Rectal smooth muscle tissue (tissue), 1 donor: ENCODE measurements around the gene STXBP6.

ENCODE experiments used
- H3K27ac ChIP-seq: one replicate; pipeline ENCODE4 v1.7.0; 2013; ENCODE audit warnings: low read depth, low read length, inconsistent platforms
- H3K27me3 ChIP-seq: one replicate; pipeline ENCODE4 v1.7.0; 2013; ENCODE audit warnings: low read length; ENCODE audit not compliant: control insufficient read depth, insufficient read depth
- H3K36me3 ChIP-seq: one replicate; pipeline ENCODE4 v1.7.0; 2013; ENCODE audit warnings: low read length; ENCODE audit not compliant: control insufficient read depth, insufficient read depth
- H3K4me1 ChIP-seq: one replicate; pipeline ENCODE4 v1.7.0; 2013; ENCODE audit warnings: low read length; ENCODE audit not compliant: control insufficient read depth, insufficient read depth
- H3K4me3 ChIP-seq: one replicate; pipeline ENCODE4 v1.7.0; 2013; ENCODE audit warnings: low read length
- H3K9ac ChIP-seq: one replicate; pipeline ENCODE4 v1.7.0; 2013; ENCODE audit warnings: low read length

STXBP6 gene

DNA sequence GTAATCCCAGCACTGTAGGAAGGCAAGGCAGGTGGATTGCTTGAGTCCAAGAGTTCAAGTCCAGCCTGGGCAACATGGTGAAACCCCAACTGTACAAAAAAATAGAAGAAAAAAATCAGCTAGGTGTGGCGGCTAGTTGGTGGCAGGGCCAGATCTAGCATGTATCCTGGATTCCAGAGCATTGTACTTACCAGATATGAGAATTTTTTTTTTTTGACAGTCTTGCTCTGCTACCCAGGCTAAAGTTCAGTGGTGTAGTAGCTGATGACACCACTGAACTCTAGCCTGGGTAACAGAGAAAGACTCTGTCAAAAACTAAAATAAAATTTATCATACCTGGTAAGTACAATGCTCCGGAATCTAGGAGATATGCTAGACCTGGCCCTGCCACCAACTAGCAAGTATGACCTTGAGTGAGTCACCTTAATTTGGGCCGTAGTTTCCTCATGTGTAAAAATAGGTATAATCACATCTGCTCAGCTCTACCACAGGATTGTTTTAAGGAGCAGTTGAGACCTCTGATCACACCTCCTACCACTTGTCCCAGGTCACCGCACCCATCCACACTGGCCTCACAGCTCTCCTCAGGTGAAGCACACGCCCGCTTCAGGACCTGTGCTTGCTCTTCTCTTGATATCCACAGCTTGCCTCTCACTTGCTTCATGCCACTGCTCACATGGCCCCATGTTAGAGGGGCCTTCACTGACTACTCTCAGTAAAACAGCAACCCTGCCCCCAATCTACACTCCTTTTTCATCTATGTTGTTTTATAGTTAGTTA, 140.2 kb downstream of the STXBP6 start:
- Histone ChIP-seq H3K36me3 (no peaks in the 10 kb centered on the region), H3K27ac (no peak overlapping the region), H3K4me1 (no peaks in the 10 kb centered on the region), H3K9ac (no peak overlapping the region), H3K4me3 (no peak overlapping the region), H3K27me3 (no peaks in the 10 kb centered on the region)

DNA sequence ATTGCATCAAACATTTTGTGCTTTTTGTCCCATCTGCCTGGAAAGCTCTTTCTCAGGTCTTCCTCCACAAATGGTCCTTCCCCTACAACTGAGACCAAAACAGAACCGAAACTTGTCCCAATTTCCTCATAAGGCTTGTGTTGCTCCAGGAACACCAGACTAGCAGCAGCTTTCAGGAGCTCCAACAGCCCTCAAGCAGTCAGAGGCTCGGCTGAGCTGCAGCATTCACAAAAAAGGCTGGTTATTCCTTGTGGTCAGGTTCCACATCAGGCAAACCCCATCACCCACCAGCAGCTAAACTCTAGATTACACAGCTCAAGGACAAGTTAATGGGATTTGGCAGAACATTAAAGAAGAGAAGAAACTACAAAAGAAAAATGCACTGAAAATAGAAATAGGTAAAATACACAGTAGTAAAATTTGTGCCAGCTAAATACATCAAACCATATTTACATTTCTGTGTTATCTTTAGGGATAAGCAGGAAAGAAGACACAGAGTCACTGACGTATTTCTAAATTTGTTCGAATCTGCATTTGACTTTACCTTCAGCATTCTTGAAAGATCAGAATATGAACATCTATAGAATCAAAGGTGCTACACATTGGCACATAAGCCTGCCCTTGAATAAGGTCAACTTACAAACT, 141.2 kb downstream of the STXBP6 start:
- H3K4me1 ChIP-seq: no peaks in the 10 kb centered on the region
- no peaks in the 10 kb centered on the region for H3K36me3 ChIP-seq
- no peaks in the 10 kb centered on the region for H3K27me3 ChIP-seq
- H3K4me3 ChIP-seq: no peak overlapping the region
- H3K27ac ChIP-seq: no peak overlapping the region
- H3K9ac ChIP-seq: no peak overlapping the region

DNA sequence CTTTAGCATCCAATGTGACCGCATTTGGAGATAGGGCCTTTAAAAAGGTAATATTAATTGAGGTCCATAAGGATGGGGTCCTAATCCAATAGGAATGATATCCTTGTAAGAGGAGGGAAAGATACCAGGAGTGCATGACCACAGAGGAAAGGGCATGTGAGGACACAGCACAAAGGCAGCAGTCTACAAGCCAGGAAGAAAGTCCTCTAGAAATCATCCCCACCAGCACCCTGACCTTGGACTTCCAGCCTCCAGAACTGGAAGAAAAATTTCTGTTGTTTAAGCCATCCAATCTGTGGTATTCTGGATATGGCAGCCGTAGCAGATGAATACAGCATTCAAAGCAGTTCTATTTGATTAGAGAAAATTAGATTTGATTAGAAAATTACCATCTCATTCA, 145.4 kb downstream of the STXBP6 start:
- Histone ChIP-seq H3K36me3 (no peaks in the 10 kb centered on the region), H3K27me3 (no peaks in the 10 kb centered on the region)

DNA sequence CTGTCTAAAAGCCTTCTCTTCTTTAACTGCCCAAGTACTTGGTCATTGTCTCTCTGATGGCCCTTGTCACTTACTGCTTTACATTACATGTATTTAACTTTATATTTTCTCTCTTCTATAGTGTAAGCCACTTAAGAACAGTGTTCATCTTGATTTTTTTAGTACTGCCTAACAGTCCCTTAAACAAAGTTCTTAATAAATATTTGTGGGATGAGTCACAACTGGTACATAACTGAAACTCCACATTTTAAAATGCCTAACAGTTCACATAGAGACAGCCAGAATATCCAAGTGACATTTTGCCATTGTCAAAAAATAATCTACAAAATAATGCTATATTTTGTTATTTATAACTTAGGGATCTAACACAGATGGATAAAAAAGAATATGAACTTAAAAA, 146.6 kb downstream of the STXBP6 start:
- no peak overlapping the region for H3K9ac ChIP-seq
- no peaks in the 10 kb centered on the region for H3K27me3 ChIP-seq
- H3K36me3 ChIP-seq: no peaks in the 10 kb centered on the region

More for the DNA sequence above, 145.4 kb downstream of the STXBP6 start:
- Histone ChIP-seq H3K9ac (no peak overlapping the region), H3K4me3 (no peak overlapping the region), H3K27ac (no peak overlapping the region), H3K4me1 (no peaks in the 10 kb centered on the region)

DNA sequence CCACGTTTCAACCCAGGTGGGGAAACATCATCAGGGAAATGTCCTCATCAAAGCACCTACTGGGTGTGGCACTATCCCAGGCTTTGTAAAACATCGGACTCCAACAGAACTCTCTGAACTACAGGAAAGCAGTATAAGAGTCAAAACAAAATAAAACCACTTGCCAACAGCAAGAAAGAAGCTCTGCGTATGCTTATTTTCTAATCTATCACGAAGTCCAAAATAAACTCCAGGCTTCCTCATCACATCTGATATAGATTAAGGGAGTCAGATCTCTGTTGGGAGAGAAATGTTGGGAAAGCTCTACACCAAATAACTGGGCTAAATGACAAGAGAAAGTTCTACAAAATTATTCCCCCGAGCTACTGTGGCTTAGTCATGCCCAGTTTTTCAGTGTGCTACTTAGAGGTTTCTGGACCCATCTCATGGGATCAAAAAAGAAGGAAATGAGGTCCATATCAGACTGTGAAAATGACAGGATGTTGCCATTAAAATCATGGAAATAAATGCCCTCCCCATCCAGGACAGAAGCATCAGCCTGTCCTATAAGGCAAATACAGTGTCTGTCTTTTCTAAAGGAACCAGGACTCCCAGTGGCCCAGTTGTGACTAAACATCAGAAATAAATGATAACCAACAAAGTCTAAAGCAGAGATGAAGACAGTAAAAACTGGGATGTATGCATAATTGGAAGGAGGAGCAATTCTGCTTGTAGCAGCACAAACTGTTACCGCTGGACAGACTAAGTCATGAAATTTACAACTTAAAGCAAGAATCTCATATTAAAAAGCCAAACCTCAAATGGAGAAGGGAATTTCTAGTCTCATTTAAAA, 149.5 kb downstream of the STXBP6 start:
- no peak overlapping the region for H3K27ac ChIP-seq
- no peaks in the 10 kb centered on the region for H3K27me3 ChIP-seq
- no peaks in the 10 kb centered on the region for H3K4me1 ChIP-seq
- H3K36me3 ChIP-seq: no peaks in the 10 kb centered on the region
- no peak overlapping the region for H3K9ac ChIP-seq
- H3K4me3 ChIP-seq: no peak overlapping the region

More for the DNA sequence above, 146.6 kb downstream of the STXBP6 start:
- Histone ChIP-seq H3K4me1 (no peaks in the 10 kb centered on the region), H3K27ac (no peak overlapping the region), H3K4me3 (no peak overlapping the region)

DNA sequence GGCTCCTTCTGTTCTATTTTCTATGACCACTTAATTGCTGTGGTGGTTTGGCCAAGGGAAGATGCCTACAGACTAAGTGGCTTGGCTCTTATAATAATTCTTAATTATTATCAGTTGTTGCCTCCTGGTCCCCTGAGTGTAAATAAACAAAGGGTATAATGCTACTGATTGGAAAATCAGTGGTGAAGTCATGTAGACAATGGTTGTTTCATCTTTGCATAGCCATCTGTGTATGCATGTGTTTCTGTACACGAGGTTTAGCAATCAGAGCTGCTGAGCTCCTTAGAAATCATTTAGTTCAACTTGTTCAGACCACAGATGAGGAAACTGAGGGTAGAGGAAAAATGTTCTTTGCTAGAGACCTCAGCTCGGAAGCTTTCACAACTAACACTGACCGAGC, 152.2 kb downstream of the STXBP6 start:
- Histone ChIP-seq H3K27ac (no peak overlapping the region), H3K4me1 (no peaks in the 10 kb centered on the region), H3K9ac (no peak overlapping the region), H3K36me3 (no peaks in the 10 kb centered on the region), H3K27me3 (no peaks in the 10 kb centered on the region), H3K4me3 (no peak overlapping the region)

DNA sequence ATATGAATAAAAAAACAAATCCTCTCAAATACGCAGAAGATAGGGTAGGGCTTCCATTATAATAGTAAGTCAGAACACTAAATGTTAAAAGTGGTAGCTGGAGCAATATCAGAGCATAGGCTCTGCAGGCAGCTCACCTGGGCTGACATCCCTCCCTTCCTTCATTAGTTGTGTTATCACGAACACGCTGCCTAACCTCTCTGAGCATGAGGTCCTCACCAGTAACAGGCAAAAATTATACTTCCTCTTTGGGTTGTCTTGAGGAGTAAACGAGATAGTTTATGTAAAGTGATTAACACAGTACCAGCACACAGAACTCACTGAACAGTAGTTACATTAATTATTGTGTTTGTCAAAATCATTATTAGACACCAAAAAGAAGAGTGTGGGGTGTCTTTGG, 154.3 kb downstream of the STXBP6 start:
- Histone ChIP-seq H3K27ac (no peak overlapping the region), H3K9ac (no peak overlapping the region), H3K27me3 (no peaks in the 10 kb centered on the region), H3K4me1 (no peaks in the 10 kb centered on the region), H3K4me3 (no peak overlapping the region), H3K36me3 (no peaks in the 10 kb centered on the region)

DNA sequence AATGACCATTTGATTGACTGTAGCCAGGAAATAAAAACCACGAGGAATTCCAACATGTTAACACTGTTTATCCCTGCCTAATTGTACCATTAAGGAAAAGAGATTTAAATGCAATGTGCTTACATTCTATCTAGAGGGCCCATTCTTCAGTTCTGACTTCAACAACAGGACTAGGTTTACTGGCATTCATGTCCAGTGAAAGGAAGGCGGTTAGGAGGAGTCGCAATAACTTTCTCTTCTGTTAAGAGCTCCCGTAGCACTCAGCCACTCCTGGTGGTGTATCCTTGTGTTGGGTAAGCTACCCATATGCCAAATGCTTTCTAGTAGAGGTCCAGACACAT, 154.7 kb downstream of the STXBP6 start:
- H3K27ac ChIP-seq: no peak overlapping the region
- H3K4me3 ChIP-seq: no peak overlapping the region
- no peak overlapping the region for H3K9ac ChIP-seq
- no peaks in the 10 kb centered on the region for H3K27me3 ChIP-seq
- H3K4me1 ChIP-seq: no peaks in the 10 kb centered on the region
- no peaks in the 10 kb centered on the region for H3K36me3 ChIP-seq

DNA sequence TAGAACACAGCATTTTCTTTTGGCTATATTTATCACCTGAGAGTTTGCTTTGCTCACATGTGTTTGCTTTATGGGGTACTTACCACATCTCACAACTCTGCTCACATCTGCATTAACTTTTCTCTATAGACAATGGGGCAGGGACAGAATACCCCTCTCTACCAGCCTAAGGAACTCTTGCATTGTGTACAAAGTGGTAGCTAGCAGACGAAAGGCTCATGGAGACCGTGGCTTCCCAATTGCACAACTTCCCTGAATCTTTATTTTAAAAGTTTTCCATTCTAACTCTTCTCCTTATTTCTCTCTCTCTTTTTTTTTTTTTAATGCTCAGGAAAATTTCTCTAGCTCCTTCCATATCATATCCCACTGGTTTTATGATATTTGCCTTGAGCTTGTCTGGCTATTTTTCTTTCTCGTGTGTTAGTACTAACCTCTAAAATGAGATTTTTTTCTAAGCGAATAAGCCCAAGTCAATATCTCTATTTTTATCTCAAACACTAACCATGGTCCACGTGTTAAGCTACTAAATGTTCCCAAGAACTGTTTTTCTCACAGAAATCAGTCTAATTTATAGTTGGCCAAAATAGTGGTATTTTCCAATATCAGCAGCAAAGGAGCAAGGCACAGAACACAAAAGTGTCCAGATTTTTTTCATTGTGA, 155.2 kb downstream of the STXBP6 start:
- Histone ChIP-seq H3K27ac (no peak overlapping the region), H3K9ac (no peak overlapping the region), H3K4me3 (no peak overlapping the region)

DNA sequence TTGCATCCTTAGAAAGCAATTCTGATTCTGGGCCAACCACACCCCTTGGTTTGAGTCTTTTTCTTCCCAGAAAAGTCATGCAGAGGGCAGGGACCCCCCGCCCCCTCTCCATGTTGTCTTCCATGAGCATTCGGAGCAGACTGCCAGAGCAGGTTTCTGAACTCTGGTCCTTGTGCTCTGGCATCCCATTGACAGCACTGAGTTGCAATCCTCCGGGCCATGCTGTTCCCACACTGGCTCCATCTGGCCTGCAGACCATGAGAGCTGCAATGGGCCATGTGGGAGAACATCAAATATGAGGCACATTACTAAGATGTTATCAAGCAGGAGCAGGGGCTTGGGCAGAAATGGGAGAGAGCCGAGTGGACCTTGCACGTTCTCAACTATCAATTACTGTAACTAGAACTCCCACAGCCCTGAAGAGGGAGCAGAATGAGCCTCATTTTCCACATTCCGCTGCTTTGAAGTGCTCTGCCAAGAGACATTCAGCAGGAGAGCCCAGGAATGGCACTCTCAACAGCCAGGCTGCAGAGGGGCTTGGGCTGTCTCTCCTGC, 157.4 kb downstream of the STXBP6 start:
- H3K4me1 ChIP-seq: no peaks in the 10 kb centered on the region

More for the DNA sequence above, 155.2 kb downstream of the STXBP6 start:
- Histone ChIP-seq H3K4me1 (no peaks in the 10 kb centered on the region), H3K27me3 (no peaks in the 10 kb centered on the region), H3K36me3 (no peaks in the 10 kb centered on the region)

DNA sequence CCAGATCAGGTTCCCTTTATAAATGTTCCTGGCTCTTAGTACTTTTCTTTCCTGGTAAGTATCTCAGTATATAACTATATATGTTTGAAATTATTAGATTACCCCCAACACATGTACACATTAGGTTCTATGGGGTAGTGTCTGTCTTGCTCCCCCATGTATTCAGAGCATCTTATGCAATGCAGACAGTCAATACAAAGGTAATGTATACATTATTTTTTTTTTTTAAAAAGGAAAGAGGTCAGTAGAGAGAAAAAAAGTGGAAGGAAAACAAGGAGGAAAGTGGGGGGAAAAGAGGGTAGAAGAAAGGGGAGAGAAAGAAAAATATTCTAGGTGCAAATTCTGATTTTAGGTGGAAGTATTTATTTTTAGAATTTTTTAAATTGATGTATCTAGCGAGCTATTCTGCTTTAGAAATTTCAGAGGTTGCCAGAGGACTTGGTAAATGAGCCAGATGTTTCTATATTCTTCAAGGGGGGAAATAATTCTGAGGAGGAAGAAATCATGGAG, 157.9 kb downstream of the STXBP6 start:
- Histone ChIP-seq H3K9ac (no peak overlapping the region), H3K27ac (no peak overlapping the region), H3K36me3 (no peaks in the 10 kb centered on the region), H3K27me3 (no peaks in the 10 kb centered on the region), H3K4me1 (no peaks in the 10 kb centered on the region), H3K4me3 (no peak overlapping the region)

More for the DNA sequence above, 157.4 kb downstream of the STXBP6 start:
- H3K36me3 ChIP-seq: no peaks in the 10 kb centered on the region
- no peak overlapping the region for H3K27ac ChIP-seq
- no peak overlapping the region for H3K4me3 ChIP-seq
- H3K9ac ChIP-seq: no peak overlapping the region
- no peaks in the 10 kb centered on the region for H3K27me3 ChIP-seq

DNA sequence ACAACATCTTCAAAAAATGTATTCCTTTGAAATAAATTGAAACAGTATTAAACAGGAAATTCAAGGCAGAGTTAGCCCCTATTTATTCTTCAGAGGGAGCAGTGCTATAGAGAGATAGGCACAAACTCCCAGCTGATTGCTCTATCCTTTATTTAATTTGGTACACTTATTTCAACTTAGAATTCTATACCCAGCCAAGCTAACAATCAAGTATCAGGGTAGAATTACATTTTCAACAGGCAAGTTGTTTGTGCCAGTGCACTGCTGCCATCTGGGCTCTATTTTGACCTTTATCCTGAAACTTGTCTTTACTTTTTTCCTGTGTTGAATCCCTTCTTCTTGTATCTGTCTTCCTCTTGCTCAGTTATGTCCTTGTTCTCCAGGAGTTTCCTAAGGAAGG, 159.2 kb downstream of the STXBP6 start:
- Histone ChIP-seq H3K27ac (no peak overlapping the region), H3K9ac (no peak overlapping the region), H3K4me3 (no peak overlapping the region), H3K36me3 (no peaks in the 10 kb centered on the region), H3K27me3 (no peaks in the 10 kb centered on the region), H3K4me1 (no peaks in the 10 kb centered on the region)
